K562 (cell line): Measurements from ENCODE around the gene RNF31. TPM values are rescaled to one million over a fixed set of nuclear protein-coding genes. Genes with fewer than 3 reads are reported as not detected.

Source experiments
- FOXK2 ChIP-seq, 2 experiments: fragments of 450-650 bp; IDR thresholded peaks in 1 of 2; conservative IDR thresholded peaks in 1 of 2; 2 replicates each; pipeline ENCODE4 v1.6.1; 2016; ENCODE audit warnings: low read depth in 2 of 2, mild to moderate bottlenecking in 1 of 2
- FOXM1 ChIP-seq, 2 experiments: fragments of 450-650 bp in 1 of 2; sonication (generic) in 1 of 2; formaldehyde crosslinking in 1 of 2; IDR thresholded peaks; 2 replicates each; pipeline versions ENCODE4 v1.6.1 to v1.9.0; 2017 to 2022; ENCODE audit warnings: low read depth in 2 of 2, mild to moderate bottlenecking in 2 of 2, missing genetic modification reagents in 1 of 2, moderate library complexity in 1 of 2
- HDAC8 ChIP-seq: fragments of 450-650 bp; IDR thresholded peaks from 2 replicates; pipeline ENCODE4 v1.6.1; 2016; ENCODE audit warnings: mild to moderate bottlenecking, missing genetic modification characterization, moderate library complexity, missing compliant biosample characterization
- HDGF ChIP-seq: fragments of 450-650 bp; IDR thresholded peaks from 2 replicates; pipeline ENCODE4 v1.6.1; 2016
- KLF6 ChIP-seq: fragments of 250-450 bp; sonication (Bioruptor Pico); IDR thresholded peaks from 2 replicates; pipeline ENCODE4 v1.4.0; 2020; ENCODE audit warnings: mild to moderate bottlenecking, moderate library complexity, borderline replicate concordance
- MTA1 ChIP-seq: fragments of 450-650 bp; IDR thresholded peaks from 2 replicates; pipeline ENCODE4 v1.6.1; 2017; ENCODE audit warnings: borderline replicate concordance
- NEUROD1 ChIP-seq: fragments of 150-350 bp; IDR thresholded peaks from 2 replicates; pipeline ENCODE4 v1.6.1; 2014; ENCODE audit warnings: borderline replicate concordance, low read length, low read depth; ENCODE audit not compliant: partially characterized antibody
- NFYB ChIP-seq: IDR thresholded peaks from 2 replicates; pipeline ENCODE4 v1.6.1; 2011; ENCODE audit warnings: mild to moderate bottlenecking, moderate library complexity; ENCODE audit not compliant: insufficient read length; ENCODE audit errors: extremely low read depth
- NR2C1 ChIP-seq, 2 experiments: fragments of 450-650 bp; IDR thresholded peaks; 2 replicates each; pipeline ENCODE4 v1.6.1; 2017; ENCODE audit warnings: mild to moderate bottlenecking in 2 of 2, antibody characterized with exemption in 1 of 2, inconsistent platforms in 1 of 2, missing compliant biosample characterization in 1 of 2, missing genetic modification characterization in 1 of 2
- PHF20 ChIP-seq: fragments of 450-650 bp; IDR thresholded peaks from 2 replicates; pipeline ENCODE4 v1.6.1; 2018; ENCODE audit not compliant: partially characterized antibody
- RAD51 ChIP-seq: fragments of 450-650 bp; IDR thresholded peaks from 2 replicates; pipeline ENCODE4 v1.7.1; 2016; ENCODE audit warnings: low read depth, mild to moderate bottlenecking, borderline replicate concordance
- RBM22 ChIP-seq: fragments of 200-400 bp; formaldehyde crosslinking; IDR thresholded peaks from 2 replicates; pipeline ENCODE4 v1.6.1; 2018; ENCODE audit warnings: low read length, low read depth; ENCODE audit not compliant: poor library complexity, severe bottlenecking
- TBP ChIP-seq: optimal IDR thresholded peaks from 2 replicates; pipeline ENCODE3; 2011; ENCODE audit warnings: low read depth, low read length, improper control_type of control experiment
- XRCC3 ChIP-seq: fragments of 450-650 bp; IDR thresholded peaks from 2 replicates; pipeline ENCODE4 v1.6.1; 2017; ENCODE audit warnings: mild to moderate bottlenecking, moderate library complexity
- ZNF707 ChIP-seq: fragments of 250-450 bp; sonication (Bioruptor Pico); conservative IDR thresholded peaks from 2 replicates; pipeline ENCODE4 v1.8.0; 2022; ENCODE audit warnings: inconsistent platforms, mild to moderate bottlenecking, moderate library complexity
- polyA plus RNA-seq, 8 experiments: library from polyadenylated mRNA; depleted of rRNA in 4 of 8; stranded (reverse) in 5 of 8; unstranded in 3 of 8; fragments of >200 nt; fragmentation: Nextera tagmentation in 2 of 8; fragmentation: Illumina TruSeq in 1 of 8; extraction: Ambion mirVana in 2 of 8; extraction: Trizol in 1 of 8; gene quantifications; 2 replicates each; pipeline versions ENCODE4 v1.2.1 to v1.2.3, GENCODE V29; 2011 to 2014; ENCODE audit warnings: inconsistent platforms in 1 of 8, missing spikeins in 1 of 8
- total RNA-seq, 7 experiments: library from RNA; depleted of rRNA in 6 of 7; stranded (reverse); fragments of >200 nt in 6 of 7; fragmentation: Illumina TruSeq in 2 of 7; extraction: Trizol in 2 of 7; gene quantifications; 2 replicates each; pipeline versions ENCODE4 v1.2.1 to v1.2.3, GENCODE V29; 2011 to 2021; ENCODE audit warnings: low replicate concordance in 1 of 7
- TF ChIP-seq, protein P1 (sequence below): conservative IDR thresholded peaks from 2 replicates; pipeline ENCODE4 v1.6.1; 2011; ENCODE audit warnings: low read depth, mild to moderate bottlenecking, low read length; ENCODE audit not compliant: control insufficient read depth
- TF ChIP-seq, protein P2 (sequence below): fragments of 250-450 bp; sonication (Bioruptor Pico); IDR thresholded peaks from 2 replicates; pipeline ENCODE4 v1.8.0; 2021; ENCODE audit warnings: mild to moderate bottlenecking, moderate library complexity
- TF ChIP-seq, protein P3 (sequence below), 3 experiments: fragments of 200-800 bp in 1 of 3; sonication (Bioruptor generic) in 1 of 3; sonication (generic) in 1 of 3; formaldehyde crosslinking in 1 of 3; IDR thresholded peaks; 2 replicates each; pipeline versions ENCODE4 v1.6.1 to v1.8.0; 2016 to 2022; ENCODE audit warnings: mild to moderate bottlenecking in 2 of 3, missing compliant biosample characterization in 2 of 3, missing genetic modification characterization in 2 of 3, missing genetic modification reagents in 1 of 3
- TF ChIP-seq, protein P4 (sequence below): sonication (generic); IDR thresholded peaks from 2 replicates; pipeline ENCODE4 v1.6.1; 2016

RNF31 gene
- total and polyA plus RNA-seq, 9 of the 15 experiments (the other 6 are each of a cell fraction or from before 2014, with no cell fraction given): 3.1 to 47.6 (median 19.1) TPM

- TF ChIP-seq, protein P1, sequence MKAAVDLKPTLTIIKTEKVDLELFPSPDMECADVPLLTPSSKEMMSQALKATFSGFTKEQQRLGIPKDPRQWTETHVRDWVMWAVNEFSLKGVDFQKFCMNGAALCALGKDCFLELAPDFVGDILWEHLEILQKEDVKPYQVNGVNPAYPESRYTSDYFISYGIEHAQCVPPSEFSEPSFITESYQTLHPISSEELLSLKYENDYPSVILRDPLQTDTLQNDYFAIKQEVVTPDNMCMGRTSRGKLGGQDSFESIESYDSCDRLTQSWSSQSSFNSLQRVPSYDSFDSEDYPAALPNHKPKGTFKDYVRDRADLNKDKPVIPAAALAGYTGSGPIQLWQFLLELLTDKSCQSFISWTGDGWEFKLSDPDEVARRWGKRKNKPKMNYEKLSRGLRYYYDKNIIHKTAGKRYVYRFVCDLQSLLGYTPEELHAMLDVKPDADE: peak; percentile 72; the same call in 1 of the 2 replicates
- TF ChIP-seq XRCC3: no peak
- TF ChIP-seq FOXK2 (conservative IDR thresholded peaks at IDR 0.05 in 1 of 2, IDR thresholded peaks at IDR 0.05 in 1 of 2; ENCODE audit: low read depth in 2 of 2): peak; percentile 55 to 69
- TF ChIP-seq ZNF707 (CRISPR knock-in tag): no peak
- TF ChIP-seq, protein P2, sequence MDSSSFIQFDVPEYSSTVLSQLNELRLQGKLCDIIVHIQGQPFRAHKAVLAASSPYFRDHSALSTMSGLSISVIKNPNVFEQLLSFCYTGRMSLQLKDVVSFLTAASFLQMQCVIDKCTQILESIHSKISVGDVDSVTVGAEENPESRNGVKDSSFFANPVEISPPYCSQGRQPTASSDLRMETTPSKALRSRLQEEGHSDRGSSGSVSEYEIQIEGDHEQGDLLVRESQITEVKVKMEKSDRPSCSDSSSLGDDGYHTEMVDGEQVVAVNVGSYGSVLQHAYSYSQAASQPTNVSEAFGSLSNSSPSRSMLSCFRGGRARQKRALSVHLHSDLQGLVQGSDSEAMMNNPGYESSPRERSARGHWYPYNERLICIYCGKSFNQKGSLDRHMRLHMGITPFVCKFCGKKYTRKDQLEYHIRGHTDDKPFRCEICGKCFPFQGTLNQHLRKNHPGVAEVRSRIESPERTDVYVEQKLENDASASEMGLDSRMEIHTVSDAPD: no peak
- TF ChIP-seq RBM22: peak; percentile 95
- TF ChIP-seq, protein P3, sequence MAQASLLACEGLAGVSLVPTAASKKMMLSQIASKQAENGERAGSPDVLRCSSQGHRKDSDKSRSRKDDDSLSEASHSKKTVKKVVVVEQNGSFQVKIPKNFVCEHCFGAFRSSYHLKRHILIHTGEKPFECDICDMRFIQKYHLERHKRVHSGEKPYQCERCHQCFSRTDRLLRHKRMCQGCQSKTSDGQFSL (CRISPR knock-in tag; IDR thresholded peaks at IDR 0.05): no peak
- TF ChIP-seq, protein P3 (tag; IDR thresholded peaks at IDR 0.05): no peak
- peak; percentile 66 for TF ChIP-seq TBP
- TF ChIP-seq, protein P4, sequence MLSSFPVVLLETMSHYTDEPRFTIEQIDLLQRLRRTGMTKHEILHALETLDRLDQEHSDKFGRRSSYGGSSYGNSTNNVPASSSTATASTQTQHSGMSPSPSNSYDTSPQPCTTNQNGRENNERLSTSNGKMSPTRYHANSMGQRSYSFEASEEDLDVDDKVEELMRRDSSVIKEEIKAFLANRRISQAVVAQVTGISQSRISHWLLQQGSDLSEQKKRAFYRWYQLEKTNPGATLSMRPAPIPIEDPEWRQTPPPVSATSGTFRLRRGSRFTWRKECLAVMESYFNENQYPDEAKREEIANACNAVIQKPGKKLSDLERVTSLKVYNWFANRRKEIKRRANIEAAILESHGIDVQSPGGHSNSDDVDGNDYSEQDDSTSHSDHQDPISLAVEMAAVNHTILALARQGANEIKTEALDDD: no peak
- no peak for TF ChIP-seq NFYB
- peak; percentile 38; the same call in 1 of the 2 replicates for TF ChIP-seq RAD51
- no peak for TF ChIP-seq MTA1
- TF ChIP-seq FOXM1 (IDR thresholded peaks at IDR 0.05; ENCODE audit: low read depth): no peak
- TF ChIP-seq FOXM1 (CRISPR knock-in tag; IDR thresholded peaks at IDR 0.05; ENCODE audit: low read depth): no peak
- peak; percentile 80 for TF ChIP-seq NR2C1 (IDR thresholded peaks at IDR 0.05)
- TF ChIP-seq NR2C1 (tag; IDR thresholded peaks at IDR 0.05): peak; percentile 88
- TF ChIP-seq NEUROD1: peak; percentile 78
- TF ChIP-seq KLF6 (CRISPR knock-in tag): peak; percentile 57; the same call in 1 of the 2 replicates
- peak; percentile 83 for TF ChIP-seq PHF20
- no peak for TF ChIP-seq HDAC8
- TF ChIP-seq HDGF: no peak
Observed at GRCh38 chr14:24188251-24189058, 41.2 kb downstream of the RNF31 start, which contains the start of gene IPO4 (continued).
